ENCODE data around the gene UNC13A. TPM values are rescaled to one million over a fixed set of nuclear protein-coding genes. Genes with fewer than 3 reads are reported as not detected.

UNC13A gene
- total RNA-seq, 1 experiment from 2014 or later, result 5.8 TPM

DNA sequence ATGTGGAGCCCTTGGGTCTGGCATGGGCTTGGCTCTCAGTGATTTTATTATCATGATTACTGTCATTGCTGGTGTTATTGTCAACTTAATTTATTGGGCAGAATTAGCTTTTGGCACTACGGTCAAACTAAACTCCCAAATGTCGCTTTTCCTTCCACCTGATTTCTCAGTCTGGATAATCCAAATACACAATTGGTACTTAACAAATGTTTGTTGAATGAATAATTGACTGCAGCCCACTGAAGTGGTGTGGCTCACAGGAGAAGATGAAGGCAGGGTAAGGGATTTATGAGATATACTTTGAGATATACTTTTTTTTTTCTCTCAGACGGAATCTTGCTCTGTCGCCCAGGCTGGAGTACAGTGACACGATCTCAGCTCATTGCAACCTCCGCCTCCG lies 131.2 kb downstream of the UNC13A start:
- POLR2A ChIA-PET (ENCODE audit: low non-redundant PET), result no interaction called here
- DNase-seq (ENCODE audit: low spot score), result no peak
- BruUV-seq (replicated peaks), result TSS peak; percentile 84
- TF ChIP-seq, protein P1, sequence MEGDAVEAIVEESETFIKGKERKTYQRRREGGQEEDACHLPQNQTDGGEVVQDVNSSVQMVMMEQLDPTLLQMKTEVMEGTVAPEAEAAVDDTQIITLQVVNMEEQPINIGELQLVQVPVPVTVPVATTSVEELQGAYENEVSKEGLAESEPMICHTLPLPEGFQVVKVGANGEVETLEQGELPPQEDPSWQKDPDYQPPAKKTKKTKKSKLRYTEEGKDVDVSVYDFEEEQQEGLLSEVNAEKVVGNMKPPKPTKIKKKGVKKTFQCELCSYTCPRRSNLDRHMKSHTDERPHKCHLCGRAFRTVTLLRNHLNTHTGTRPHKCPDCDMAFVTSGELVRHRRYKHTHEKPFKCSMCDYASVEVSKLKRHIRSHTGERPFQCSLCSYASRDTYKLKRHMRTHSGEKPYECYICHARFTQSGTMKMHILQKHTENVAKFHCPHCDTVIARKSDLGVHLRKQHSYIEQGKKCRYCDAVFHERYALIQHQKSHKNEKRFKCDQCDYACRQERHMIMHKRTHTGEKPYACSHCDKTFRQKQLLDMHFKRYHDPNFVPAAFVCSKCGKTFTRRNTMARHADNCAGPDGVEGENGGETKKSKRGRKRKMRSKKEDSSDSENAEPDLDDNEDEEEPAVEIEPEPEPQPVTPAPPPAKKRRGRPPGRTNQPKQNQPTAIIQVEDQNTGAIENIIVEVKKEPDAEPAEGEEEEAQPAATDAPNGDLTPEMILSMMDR (conservative IDR thresholded peaks at IDR 0.05; ENCODE audit: low read depth, low read length), result no peak
- no peak for TF ChIP-seq EZH2 (IDR thresholded peaks at IDR 0.05; ENCODE audit: borderline replicate concordance, low read depth, low read length, poor library complexity, severe bottlenecking)
- no peak overlapping the region for H3K27ac ChIP-seq (ENCODE audit: low read depth, low read length, poor library complexity, severe bottlenecking)
- intact Hi-C loops (cut with micrococcal nuclease; ENCODE audit: unreplicated experiment), result no loop called here
- CTCF ChIA-PET, result no interaction called here
- H3K4me1 ChIP-seq (ENCODE audit: insufficient read depth, low read length, poor library complexity, severe bottlenecking), result peaks cover 23% of the 10 kb centered on the region
- H3K4me3 ChIP-seq (ENCODE audit: low read depth, low read length, poor library complexity, severe bottlenecking), result peak overlapping the region; percentile 69
- H3K9me3 ChIP-seq (ENCODE audit: low read depth, low read length, poor library complexity, severe bottlenecking), result no peaks in the 10 kb centered on the region
- peaks cover 42% of the 10 kb centered on the region for H3K36me3 ChIP-seq (ENCODE audit: insufficient read depth, low read length, poor library complexity, severe bottlenecking)
- H3K27me3 ChIP-seq (replicated peaks; ENCODE audit: insufficient read depth, low read depth, low read length, poor library complexity), result no peaks in the 10 kb centered on the region

GRCh38 chr19:17555929-17556813 lies 132.0 kb downstream of the UNC13A start:
- BruUV-seq (replicated peaks), result no TSS peak
- Histone ChIP-seq H3K36me3 (ENCODE audit: insufficient read depth, low read length, poor library complexity, severe bottlenecking) (peaks cover 35% of the 10 kb centered on the region), H3K9me3 (ENCODE audit: low read depth, low read length, poor library complexity, severe bottlenecking) (no peaks in the 10 kb centered on the region), H3K4me3 (ENCODE audit: low read depth, low read length, poor library complexity, severe bottlenecking) (peak overlapping the region; percentile 69), H3K27me3 (replicated peaks; ENCODE audit: insufficient read depth, low read depth, low read length, poor library complexity) (no peaks in the 10 kb centered on the region), H3K4me1 (ENCODE audit: insufficient read depth, low read length, poor library complexity, severe bottlenecking) (peaks cover 23% of the 10 kb centered on the region), H3K27ac (ENCODE audit: low read depth, low read length, poor library complexity, severe bottlenecking) (peak overlapping the region; percentile 85)
- CTCF ChIA-PET, result no interaction called here
- intact Hi-C loops (cut with micrococcal nuclease; ENCODE audit: unreplicated experiment), result no loop called here
- POLR2A ChIA-PET (ENCODE audit: low non-redundant PET), result no interaction called here
- TF ChIP-seq, protein P1 (conservative IDR thresholded peaks at IDR 0.05; ENCODE audit: low read depth, low read length), result no peak
- TF ChIP-seq EZH2 (IDR thresholded peaks at IDR 0.05; ENCODE audit: borderline replicate concordance, low read depth, low read length, poor library complexity, severe bottlenecking), result no peak
- DNase-seq (ENCODE audit: low spot score), result no peak

GRCh38 chr19:17555480-17555928 lies 132.7 kb downstream of the UNC13A start, which contains the start of gene COLGALT1:
TSS of gene COLGALT1 (plus strand) at chr19:17555649. CDS start at chr19:17555714, 65 bp downstream.
- Histone ChIP-seq H3K4me1 (ENCODE audit: insufficient read depth, low read length, poor library complexity, severe bottlenecking) (peaks cover 23% of the 10 kb centered on the region), H3K27ac (ENCODE audit: low read depth, low read length, poor library complexity, severe bottlenecking) (peak within 1 kb of the TSS; percentile 85), H3K36me3 (ENCODE audit: insufficient read depth, low read length, poor library complexity, severe bottlenecking) (peaks cover 30% of the 10 kb centered on the region), H3K27me3 (replicated peaks; ENCODE audit: insufficient read depth, low read depth, low read length, poor library complexity) (no peaks in the 10 kb centered on the region), H3K4me3 (ENCODE audit: low read depth, low read length, poor library complexity, severe bottlenecking) (peak within 1 kb of the TSS; percentile 69), H3K9me3 (ENCODE audit: low read depth, low read length, poor library complexity, severe bottlenecking) (no peaks in the 10 kb centered on the region)
- intact Hi-C loops (cut with micrococcal nuclease; ENCODE audit: unreplicated experiment), result no loop called here
- ChIA-PET POLR2A (ENCODE audit: low non-redundant PET) (no interaction called here), CTCF (no interaction called here)
- DNase-seq (ENCODE audit: low spot score), result peak; percentile 99
- no peak for TF ChIP-seq EZH2 (IDR thresholded peaks at IDR 0.05; ENCODE audit: borderline replicate concordance, low read depth, low read length, poor library complexity, severe bottlenecking)
- TF ChIP-seq, protein P1 (conservative IDR thresholded peaks at IDR 0.05; ENCODE audit: low read depth, low read length), result no peak
- no TSS peak for BruUV-seq (replicated peaks)
